ENCODE data around the gene COASY.

Gene COASY

DNA sequence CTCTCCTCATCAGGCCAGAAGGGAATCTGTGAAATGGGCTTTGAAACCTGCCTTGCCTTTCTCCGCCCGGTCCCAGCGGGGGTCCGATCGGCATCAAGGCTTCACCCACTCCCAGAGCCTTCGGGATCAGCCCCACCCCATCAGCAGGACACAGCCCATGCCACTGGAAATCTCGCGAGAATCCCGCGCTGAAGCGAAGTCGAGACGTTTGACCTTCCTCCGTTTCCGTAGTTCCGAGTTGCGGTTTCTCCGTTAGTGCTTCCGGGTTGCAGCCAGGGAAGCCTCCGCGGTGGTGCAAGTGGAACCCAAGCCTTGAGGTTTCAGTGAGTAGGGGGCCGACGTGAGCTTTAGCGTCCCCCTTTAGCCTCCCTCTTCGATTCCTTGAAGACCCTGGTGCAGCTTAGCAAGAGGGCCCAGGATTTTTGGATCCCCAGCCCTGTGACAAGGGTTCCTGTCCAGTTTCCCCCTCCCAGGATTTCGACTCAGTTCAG is at the start of gene COASY:
Gene COASY (plus strand): TSS at position 252 of the 491 bp plus-strand sequence. CDS start 475 bp downstream, outside the sequence.
- peak; percentile 99 for DNase-seq

DNA sequence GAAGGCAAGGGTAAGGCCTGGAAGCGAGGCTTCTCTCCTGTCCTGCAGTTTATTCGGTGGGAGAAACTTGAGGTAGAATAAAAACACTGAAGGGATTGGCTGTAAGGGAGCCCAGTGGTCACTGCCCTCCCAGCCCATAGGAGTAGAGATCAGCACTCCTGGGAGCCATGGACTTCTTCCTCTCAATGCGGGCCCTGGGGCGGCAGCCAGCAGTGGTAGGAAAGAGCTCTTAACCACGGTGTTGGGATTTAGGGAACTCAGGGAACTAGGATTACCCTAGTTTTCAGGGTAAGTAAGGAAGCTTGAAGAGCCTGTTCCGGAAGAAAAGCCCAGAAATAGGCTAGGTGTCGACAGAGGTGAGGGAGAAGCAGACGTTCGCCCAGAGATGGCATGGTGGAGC is 49.7 kb upstream of the COASY start:
- no peak for DNase-seq

DNA sequence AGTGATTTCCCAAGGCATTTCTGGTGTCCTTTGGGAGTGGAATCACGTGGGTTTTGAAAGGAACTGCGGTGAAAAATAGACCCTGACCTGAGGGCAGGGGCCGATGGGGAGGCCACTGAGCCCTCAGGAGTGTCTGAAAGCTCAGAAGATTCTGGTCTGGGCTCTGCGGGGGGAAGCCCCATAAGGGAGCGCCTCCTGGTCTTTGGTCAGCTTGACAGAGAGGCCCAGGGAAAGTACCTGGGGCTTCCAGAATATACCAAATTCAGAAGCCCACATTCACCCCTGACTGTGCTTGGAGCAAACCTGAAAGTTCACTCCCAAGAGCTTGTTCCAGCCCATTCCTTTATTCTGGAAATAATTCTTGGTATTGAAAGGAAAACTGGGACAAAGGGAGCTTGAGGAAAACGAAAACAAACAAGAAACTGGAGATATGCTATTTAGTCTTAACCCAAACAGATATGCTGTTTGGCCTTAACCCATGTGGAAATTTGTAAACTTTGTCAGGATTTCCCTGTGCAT is 49.2 kb upstream of the COASY start:
- DNase-seq, result no peak

DNA sequence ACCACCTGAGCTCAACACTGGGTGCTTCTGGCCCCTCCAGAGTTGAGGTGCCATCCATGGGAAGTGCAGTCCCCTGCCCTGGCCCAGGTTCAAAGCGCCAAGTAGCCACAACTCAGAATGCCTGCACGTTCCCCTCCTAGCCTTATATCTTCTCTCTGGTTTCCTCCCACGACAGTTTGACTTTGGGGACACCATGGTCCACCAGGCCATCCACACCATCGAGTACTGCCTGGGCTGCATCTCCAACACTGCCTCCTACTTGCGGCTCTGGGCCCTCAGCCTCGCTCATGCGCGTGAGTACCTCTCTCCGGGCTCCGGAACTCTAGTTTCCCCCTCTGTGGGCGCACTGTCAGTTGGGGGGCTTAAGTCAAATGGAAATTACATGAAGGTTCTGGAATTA is 48.3 kb upstream of the COASY start:
- no peak for DNase-seq

DNA sequence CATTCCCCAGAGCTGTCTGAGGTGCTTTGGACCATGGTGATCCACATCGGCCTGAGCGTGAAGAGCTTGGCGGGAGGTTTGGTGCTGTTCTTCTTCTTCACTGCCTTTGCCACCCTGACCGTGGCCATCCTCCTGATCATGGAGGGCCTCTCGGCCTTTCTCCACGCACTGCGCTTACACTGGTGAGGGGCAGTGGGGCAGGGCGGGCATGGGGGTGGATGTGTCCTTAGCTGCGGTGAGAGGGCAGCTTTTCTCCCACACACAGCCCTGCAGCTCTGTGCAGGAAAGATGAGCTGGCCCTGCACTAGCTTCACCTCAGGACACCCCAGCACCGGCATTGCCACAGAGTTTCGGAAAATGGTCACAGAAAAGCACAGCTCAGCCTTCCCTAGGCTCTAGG is 47.7 kb upstream of the COASY start:
- no peak for DNase-seq

DNA sequence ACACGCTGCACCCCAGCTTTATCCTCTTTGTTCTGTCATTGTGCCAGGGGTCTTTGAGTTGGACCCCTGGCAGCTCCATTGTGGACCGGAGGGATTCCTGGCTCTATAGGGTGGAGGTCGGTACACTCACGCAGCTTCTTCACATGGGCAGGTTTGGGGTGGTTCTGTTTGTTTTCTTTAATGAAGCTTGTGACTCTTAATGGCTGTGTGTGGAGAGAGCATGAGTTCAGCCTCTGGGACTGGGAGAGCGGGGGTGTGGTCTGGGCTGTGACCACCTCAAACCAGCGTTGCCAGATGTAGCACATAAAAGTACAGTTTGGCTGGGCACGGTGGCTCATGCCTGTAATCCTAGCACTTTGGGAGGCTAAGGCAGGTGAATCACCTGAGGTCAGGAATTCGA is 47.1 kb upstream of the COASY start:
- no peak for DNase-seq

DNA sequence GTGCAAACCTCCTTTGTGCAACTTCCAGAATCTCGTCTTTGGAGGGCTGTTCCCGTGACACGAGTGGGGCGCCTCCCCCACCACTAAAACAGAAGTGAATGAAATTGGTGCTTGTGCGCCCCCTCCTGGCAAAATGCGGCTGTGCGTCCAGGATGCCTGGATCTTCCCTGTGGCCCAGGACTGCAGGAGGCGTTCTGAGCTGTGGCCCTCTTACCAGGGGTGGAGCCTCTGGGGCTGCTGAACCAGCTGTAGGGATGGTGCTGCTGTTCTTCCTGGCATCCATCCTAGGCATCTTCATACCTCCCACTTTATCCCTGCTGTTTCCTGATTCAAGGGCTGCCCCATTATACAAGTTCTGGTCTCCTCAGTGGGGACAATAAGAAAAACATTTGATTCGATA is 44.4 kb upstream of the COASY start:
- DNase-seq, result peak; percentile 50

DNA sequence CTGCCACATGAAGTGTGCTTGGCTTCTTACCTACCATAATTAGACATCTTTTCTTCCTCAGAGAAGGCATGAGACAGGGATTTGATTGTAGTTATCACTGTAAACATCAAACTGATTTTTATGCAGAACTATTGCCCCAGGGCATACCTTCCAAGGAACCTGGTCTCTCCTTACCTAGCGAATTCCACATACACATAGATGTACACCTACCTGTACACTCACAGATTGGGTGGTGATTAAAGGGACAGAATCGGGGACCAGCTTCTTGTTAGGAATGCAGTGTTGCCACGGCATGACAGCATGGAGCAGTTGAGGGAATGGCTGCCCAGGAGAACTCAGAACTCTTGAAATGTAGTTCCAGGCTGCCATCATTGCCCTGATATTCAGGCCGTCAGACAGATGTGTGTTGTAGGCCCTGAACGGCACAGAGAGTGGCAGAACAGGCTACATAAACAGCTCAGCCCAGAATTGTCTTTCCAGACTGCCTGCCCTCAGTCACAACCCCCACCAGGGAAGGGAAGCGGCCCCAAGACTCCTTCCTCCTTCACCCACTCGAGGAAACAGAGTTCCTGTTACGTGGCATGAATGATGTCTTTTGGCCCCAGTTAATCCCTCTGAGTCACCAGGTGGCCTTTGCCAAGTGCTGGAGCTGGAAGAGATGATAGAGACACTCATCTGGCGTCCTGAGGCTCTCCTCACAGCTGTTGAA is 43.7 kb upstream of the COASY start:
- no peak for DNase-seq

DNA sequence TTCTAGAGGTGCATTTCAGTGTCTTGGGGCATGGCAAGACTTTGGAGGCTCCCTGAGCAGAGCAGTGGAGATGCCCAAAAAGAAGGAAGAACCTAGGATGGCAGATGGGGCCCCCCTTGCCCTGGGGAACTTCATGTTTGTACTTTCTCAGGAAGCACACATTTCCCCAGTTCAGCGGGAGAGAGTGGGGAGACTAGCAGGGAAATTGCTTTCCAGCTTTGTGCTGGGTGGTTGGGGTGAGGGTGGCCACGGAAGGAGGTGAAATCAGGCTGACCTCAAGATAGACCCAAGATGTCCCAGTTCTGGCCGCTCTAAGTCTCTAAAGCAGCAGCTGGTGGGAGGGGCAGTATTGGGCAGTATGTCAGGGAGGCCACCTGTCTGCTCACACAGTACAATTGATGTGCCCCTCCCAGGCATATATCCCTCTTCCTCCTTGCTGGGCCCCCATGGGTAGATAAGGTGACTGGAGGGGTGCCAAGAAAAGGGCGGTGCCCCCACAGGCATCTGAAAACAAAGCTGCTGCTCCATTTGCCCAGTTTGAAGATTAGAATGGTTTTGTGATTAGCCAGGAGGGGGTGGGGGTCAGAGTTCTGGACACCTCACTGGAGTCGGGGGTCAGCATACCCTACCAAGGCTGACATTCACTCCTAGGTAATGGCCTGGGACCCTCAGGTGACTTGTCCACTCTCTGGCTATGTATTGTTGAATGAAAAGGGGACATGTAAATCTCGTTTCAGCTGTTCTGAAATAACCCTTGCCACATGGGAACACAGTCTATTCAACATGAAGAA is 43.0 kb upstream of the COASY start:
- no peak for DNase-seq

DNA sequence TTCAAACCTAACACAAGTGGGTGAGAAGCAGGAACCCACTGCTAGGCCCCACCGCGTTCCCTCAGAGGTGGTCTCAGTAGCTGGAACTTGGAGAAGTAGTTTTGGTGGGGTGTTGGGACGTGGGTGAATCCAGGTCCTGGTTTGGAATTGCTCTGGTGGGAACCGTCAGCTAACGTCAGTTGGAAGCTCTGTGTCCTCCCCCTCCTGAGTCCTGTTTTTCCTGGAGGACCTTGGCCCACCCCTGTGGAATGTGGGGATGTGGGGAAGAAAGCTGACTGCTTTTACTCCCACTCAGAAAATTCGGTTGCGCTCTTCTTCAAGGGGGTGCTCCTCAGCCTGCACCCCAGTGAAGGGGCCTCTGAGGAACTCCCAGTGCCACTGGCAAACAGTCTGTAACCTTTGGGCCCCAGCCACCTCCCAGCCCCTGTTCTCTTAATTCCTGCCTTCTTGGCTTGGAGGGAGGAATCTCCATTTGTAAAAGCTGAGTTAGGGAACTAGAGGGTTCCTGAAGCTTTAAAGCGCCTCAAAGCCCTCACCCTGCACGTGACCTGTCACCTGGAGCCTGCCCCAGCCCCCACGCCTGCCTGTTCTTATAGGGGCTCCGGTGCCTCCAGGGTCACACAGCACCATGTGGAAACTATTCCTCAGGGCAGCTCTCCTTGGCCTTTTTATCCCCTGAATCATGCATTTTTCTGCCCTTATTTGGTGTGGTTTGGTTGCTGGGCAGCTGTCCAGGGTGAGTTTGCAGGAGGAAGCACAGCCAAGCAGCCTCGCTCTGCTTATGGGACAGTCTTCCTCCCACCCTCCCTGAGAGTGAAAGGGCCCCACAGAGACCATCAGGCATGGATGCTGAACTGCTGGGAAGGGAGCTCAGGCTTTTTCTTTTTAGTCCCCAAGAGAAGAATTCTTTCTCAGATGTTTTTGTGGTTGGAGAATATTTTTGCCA is 42.1 kb upstream of the COASY start:
- DNase-seq, result no peak

DNA sequence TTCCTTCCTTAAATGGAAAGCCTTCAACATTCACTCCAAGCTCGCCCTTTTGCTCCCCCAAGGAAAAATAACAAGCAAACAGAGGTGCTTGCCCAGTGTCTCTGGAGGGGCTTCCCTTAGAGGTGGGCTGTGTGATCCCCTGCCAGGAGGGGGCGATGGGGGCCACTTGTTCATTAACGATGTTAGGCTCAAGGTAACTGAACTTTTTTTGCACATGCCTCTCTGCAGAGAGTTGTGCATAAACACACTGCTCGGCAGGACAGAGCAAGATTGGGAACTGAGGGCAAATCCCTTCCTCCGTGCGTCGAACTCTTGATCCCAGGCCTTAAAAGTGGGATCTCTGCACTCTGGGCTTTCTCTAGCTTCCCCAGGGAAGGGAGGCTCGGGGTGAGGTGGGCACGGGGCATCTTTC is 41.4 kb upstream of the COASY start:
- no peak for DNase-seq

DNA sequence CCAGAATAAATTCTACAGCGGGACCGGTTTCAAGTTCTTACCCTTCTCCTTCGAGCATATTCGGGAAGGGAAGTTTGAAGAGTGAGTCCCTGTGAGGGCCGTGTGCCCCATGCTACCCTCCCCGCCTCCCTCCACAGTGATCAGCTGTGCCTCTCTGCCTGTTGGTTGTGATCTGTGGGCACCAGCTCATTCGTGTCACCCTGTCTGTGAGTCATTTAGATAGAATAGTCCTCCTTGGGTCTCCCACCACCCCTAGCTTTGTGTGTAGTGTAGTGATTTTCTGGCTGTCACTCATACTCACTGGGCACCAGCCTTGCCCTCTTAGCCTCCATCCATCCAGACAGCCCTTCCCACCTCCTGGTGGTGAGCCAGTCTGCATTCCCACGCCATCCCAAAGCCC is 40.9 kb upstream of the COASY start:
- DNase-seq, result no peak

DNA sequence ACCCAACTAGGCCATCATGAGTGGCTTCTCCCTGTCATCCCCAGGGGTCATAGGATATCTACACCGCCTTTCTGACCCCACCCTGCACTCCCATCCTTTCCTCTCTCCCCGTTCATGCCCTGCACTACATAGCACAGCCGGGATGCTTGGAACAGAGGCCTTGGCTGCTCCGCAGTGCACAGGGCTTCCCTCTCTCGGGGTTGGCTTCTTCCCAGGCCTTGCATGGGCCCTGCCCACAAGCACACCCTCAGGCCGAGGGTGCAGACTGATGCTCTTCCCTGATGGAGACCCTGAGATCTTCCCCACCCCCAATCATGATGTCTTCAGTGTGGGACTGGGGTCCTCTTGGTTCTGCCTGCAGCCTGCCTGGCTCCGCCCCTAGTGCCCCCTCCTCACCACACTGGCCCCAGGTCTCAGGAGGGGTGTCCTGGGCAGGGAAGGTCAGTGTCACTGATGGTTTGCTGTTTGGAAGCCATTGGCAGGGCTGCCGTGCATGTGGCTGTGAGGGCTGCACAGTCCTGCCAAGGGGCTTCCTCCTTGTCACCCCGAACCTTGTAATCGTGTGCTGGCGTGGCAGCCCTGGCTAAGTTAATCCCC is 40.2 kb upstream of the COASY start:
- no peak for DNase-seq

DNA sequence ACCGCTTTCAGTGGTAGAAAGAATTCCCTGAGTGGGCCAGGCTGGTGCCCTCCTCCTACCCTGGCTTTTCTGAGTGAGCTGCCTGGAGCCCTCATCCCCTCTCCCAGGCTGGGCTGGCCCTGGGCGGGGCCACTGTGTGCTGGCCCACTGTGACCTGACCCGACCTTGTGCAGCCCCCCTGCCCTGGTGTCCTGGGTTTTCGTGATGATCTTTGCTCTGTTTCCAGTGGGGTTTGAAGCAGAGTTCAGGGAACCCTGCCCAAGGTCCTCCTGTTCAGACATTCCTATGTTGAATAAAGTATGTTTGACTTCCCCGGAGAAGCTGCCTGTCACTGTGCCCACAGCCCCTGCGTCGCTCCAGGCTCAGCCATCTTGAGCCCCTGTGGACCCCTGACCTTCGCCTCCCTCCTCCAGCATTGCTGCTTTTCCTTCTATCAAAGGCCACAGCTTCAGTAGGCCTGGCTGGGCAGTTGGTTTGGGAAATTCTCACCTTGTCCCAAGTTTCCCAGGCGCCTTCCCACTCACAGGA is 39.6 kb upstream of the COASY start:
- no peak for DNase-seq

DNA sequence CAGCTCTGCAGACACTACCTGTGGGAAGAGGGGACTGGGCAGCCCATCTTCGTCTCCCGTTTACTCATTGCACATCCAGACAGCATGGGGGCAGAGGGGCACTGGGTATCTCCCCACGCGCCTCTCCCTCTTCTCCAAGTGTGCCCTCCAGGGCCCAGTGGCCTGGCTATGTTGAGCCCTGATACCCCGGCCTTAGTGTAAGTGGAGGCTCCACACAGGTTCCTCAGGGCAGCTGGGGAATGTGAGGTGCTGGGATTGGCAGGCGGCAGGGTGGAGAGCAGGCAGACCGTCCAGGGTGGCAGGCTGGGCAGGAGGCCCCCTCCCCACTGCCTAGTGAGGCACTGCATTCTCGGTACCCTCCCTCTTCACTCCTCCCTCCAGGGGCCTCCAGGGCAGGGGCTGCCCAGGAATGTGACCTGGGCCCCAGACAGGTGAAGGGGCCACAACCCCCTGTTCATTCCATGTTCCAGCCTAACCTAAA is 39.1 kb upstream of the COASY start:
- no peak for DNase-seq

DNA sequence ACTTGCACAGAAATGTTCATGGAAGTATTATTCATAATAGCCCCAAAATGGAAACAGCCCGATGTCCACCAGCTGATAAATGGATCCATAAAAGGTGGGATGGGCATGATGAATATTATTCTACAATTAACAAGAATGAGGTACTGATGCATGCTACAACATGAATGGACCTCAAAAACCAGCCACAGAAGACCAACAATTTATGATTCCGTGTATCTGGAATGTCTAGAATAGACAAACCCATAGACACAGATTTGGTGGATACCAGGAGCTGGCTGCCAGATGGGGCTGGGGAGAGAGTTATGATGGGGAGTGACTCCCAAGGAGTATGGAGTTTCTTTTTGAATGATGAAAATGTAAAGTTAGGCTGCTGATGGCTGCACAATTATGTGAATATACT is 36.7 kb upstream of the COASY start:
- no peak for DNase-seq

DNA sequence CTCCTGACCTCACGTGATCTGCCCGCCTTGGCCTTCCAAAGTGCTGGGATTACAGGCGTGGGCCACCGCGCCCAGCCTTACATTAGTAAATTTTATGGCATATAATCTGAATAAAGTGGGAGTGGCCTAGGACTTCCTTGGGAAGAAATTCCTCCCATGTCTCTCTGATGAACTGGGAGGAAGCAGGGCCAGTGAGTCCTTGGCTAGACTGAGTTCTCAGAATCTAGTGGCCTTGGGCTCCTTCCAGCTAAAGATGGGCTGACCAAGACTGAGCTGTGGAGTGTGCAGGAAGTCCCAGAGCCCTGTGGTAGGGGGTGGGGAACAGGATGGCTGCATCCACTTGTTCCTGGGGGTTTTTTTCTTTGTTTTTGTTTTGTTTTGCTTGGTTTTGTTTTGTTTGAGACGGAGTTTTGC is 35.9 kb upstream of the COASY start:
- no peak for DNase-seq

DNA sequence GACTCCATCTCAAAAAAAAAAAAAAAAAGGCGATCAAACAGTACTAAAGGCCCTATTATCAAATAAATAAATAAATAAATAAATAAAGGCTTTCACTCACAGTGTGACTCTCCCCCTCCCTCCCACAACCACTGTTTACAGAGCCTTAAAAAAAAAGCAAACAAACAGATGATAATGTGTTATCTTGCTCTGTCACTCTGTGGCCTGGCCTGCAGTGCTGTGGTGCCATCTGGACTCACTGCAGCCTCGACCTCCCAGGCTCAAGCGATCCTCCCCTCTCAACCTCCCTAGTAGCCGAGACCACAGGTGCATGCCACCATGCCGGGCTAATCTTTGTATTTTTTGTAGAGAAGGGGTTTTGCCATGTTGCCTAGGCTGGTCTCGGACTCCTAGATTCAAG is 34.0 kb upstream of the COASY start:
- no peak for DNase-seq

DNA sequence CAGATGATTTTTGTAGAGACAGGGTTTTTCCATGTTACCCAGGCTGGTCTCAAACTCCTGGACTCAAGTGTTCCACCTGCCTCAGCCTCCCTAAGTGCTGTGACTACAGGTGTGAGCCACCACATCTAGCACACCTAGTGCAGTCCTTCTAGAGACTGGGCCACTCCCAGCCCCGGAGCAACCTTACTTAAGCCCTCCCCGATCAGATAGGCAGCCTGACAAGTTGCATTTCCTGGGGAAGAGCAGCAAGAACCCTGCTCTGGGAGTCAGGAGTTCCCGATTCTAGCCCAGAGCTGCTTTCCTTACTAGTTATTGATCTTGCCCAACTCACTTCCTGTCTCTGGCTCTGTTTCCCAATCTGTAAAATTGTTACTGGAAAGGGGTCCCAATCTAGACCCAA is 32.9 kb upstream of the COASY start:
- no peak for DNase-seq

DNA sequence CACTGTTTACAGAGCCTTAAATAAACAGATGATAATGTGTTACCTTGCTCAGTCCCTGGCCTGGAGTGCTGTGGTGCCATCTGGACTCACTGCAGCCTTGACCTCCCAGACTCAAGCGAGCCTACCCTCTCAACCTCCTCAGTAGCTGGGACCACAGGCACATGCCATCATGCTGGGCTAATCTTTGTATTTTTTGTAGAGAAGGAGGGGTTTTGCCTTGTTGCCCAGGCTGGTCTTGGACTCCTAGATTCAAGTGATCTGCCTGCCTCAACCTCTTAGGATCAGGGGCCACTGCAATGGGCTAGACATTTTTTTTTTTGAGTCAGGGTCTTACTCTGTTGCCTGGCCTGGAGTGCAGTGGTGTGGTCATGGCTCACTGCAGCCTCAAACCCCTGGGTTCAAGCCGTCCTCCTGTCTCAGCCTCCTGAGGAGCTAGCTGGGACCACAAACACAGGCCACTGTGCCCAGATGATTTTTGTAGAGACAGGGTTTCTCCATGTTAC is 30.9 kb upstream of the COASY start:
- DNase-seq, result no peak

DNA sequence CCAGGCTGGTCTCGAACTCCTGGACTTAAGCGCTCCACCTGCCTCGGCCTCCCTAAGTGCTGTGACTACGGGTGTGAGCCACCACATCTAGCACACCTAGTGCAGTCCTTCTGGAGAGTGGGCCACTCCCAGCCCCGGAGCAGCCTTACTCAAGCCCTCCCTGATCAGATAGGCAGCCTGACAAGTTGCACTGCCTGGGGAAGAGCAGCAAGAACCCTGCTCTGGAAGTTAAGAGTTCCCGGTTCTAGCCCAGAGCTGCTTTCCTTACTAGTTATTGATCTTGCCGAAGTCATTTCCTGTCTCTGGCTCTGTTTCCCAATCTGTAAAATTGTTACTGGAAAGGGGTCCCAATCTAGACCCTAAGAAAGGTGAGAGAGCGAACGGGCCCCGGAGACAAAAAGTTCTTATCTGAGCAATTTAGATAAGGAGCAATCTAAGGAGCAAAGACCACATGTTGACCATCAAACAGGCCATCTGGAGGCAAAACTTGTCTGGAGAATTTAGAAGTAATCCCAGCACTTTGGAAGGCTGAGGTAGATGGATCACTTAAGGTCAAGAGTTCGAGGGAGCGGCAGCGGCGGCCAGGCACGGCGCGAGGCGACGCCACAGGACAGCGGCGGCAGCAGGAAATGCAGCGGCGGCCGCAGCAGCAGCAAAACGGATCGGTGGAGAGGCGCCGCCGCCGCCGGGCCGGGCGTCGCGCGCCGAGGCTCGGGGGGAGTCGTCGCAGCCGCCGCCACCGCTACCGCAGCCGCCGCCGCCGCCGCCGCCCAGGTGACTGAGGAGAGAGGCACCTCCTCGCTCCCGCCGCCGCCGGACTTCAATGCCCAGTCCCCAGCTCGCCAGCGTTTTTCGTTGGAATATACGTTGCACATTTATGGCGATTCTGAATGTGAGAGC is 30.2 kb upstream of the COASY start:
- DNase-seq, result peak; percentile 40
